ENCODE results near the gene NHLRC4. TPM values are rescaled to one million over a fixed set of nuclear protein-coding genes. Genes with fewer than 3 reads are reported as not detected.
A peak's percentile ranks its signal among the peaks of the same experiment; 100 is the strongest.

NHLRC4 gene
- total RNA-seq, 1 experiment from 2014 or later, result 0.92 TPM

DNA sequence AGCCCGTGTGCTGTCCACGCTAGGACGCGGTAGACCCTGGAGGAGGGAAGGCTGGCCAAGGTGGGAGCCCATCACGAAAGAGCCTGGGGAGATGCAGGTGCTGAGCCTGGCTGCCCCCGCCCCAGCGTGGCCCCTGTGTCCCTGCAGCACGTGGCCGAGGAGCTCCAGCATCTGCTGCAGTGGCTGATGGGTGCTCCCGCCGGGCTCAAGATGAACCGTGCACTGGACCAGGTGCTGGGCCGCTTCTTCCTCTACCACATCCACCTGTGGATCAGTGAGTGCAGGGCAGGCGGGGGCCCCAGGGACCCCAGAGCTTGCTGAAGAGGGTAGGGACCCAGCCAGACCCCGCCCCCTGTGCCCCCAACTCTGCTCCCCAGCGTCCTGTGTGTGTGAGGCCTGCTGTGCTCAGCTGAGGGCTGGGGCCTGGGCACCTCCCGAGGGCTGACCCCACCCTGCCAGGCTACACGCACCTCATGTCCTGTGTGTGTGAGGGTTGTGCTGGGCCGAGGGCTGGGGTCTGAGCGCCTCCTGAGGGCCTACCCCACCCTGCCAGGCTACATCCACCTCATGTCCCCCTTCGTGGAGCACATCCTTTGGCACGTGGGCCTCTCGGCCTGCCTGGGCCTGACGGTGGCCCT, 11.5 kb downstream of the NHLRC4 start (continued):
- TF ChIP-seq, protein P1, sequence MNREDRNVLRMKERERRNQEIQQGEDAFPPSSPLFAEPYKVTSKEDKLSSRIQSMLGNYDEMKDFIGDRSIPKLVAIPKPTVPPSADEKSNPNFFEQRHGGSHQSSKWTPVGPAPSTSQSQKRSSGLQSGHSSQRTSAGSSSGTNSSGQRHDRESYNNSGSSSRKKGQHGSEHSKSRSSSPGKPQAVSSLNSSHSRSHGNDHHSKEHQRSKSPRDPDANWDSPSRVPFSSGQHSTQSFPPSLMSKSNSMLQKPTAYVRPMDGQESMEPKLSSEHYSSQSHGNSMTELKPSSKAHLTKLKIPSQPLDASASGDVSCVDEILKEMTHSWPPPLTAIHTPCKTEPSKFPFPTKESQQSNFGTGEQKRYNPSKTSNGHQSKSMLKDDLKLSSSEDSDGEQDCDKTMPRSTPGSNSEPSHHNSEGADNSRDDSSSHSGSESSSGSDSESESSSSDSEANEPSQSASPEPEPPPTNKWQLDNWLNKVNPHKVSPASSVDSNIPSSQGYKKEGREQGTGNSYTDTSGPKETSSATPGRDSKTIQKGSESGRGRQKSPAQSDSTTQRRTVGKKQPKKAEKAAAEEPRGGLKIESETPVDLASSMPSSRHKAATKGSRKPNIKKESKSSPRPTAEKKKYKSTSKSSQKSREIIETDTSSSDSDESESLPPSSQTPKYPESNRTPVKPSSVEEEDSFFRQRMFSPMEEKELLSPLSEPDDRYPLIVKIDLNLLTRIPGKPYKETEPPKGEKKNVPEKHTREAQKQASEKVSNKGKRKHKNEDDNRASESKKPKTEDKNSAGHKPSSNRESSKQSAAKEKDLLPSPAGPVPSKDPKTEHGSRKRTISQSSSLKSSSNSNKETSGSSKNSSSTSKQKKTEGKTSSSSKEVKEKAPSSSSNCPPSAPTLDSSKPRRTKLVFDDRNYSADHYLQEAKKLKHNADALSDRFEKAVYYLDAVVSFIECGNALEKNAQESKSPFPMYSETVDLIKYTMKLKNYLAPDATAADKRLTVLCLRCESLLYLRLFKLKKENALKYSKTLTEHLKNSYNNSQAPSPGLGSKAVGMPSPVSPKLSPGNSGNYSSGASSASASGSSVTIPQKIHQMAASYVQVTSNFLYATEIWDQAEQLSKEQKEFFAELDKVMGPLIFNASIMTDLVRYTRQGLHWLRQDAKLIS (CRISPR knock-in tag; IDR thresholded peaks at IDR 0.05; ENCODE audit: borderline replicate concordance), result no peak
- TF ChIP-seq, protein P2, sequence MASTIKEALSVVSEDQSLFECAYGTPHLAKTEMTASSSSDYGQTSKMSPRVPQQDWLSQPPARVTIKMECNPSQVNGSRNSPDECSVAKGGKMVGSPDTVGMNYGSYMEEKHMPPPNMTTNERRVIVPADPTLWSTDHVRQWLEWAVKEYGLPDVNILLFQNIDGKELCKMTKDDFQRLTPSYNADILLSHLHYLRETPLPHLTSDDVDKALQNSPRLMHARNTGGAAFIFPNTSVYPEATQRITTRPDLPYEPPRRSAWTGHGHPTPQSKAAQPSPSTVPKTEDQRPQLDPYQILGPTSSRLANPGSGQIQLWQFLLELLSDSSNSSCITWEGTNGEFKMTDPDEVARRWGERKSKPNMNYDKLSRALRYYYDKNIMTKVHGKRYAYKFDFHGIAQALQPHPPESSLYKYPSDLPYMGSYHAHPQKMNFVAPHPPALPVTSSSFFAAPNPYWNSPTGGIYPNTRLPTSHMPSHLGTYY (CRISPR knock-in tag; IDR thresholded peaks at IDR 0.05), result no peak
- TF ChIP-seq, protein P3, sequence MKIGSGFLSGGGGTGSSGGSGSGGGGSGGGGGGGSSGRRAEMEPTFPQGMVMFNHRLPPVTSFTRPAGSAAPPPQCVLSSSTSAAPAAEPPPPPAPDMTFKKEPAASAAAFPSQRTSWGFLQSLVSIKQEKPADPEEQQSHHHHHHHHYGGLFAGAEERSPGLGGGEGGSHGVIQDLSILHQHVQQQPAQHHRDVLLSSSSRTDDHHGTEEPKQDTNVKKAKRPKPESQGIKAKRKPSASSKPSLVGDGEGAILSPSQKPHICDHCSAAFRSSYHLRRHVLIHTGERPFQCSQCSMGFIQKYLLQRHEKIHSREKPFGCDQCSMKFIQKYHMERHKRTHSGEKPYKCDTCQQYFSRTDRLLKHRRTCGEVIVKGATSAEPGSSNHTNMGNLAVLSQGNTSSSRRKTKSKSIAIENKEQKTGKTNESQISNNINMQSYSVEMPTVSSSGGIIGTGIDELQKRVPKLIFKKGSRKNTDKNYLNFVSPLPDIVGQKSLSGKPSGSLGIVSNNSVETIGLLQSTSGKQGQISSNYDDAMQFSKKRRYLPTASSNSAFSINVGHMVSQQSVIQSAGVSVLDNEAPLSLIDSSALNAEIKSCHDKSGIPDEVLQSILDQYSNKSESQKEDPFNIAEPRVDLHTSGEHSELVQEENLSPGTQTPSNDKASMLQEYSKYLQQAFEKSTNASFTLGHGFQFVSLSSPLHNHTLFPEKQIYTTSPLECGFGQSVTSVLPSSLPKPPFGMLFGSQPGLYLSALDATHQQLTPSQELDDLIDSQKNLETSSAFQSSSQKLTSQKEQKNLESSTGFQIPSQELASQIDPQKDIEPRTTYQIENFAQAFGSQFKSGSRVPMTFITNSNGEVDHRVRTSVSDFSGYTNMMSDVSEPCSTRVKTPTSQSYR (CRISPR knock-in tag; IDR thresholded peaks at IDR 0.05), result no peak

DNA sequence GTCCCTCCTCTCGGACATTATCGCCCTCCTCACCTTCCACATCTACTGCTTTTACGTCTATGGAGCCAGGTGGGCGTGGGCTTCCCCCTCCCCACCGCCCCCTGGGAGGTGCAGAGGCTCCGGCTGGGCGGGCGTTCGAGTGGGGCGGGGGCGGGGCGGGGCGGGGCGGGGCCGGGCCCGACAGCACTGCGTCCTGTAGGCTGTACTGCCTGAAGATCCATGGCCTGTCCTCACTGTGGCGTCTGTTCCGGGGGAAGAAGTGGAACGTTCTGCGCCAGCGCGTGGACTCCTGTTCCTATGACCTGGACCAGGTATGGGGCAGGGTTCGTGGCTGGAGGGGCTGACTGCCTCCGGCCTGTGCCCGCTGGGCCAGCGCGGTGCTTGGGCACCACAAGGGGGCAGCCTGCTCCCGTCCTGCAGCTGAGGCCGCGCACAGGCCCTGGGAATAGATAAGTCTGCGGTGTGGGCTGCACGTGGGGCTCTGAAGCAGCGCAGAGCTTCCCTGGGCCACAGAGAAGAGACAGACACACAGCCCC, 12.1 kb downstream of the NHLRC4 start:
- TF ChIP-seq FOXJ3 (CRISPR knock-in tag; IDR thresholded peaks at IDR 0.05; ENCODE audit: borderline replicate concordance) (no peak), IRF2 (CRISPR knock-in tag; IDR thresholded peaks at IDR 0.05; ENCODE audit: borderline replicate concordance, low read depth) (no peak), ZNF121 (CRISPR knock-in tag; IDR thresholded peaks at IDR 0.05) (0 out of 2 replicates have a peak, but pooled peaks have one; percentile 56), ZNF232 (CRISPR knock-in tag; IDR thresholded peaks at IDR 0.05) (no peak), ZNF416 (CRISPR knock-in tag; IDR thresholded peaks at IDR 0.05) (peak; percentile 79), SP1 (CRISPR knock-in tag; conservative IDR thresholded peaks at IDR 0.05) (0 out of 2 replicates have a peak, but pooled peaks have one; percentile 37), GABPB1 (CRISPR knock-in tag; IDR thresholded peaks at IDR 0.05) (peak; percentile 40; the same call in 1 of the 2 replicates), HMGA2 (CRISPR knock-in tag; IDR thresholded peaks at IDR 0.05) (no peak)
- TF ChIP-seq, protein P4, sequence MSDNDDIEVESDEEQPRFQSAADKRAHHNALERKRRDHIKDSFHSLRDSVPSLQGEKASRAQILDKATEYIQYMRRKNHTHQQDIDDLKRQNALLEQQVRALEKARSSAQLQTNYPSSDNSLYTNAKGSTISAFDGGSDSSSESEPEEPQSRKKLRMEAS (CRISPR knock-in tag; IDR thresholded peaks at IDR 0.05), result peak; percentile 16; the same call in 1 of the 2 replicates
- TF ChIP-seq, protein P5, sequence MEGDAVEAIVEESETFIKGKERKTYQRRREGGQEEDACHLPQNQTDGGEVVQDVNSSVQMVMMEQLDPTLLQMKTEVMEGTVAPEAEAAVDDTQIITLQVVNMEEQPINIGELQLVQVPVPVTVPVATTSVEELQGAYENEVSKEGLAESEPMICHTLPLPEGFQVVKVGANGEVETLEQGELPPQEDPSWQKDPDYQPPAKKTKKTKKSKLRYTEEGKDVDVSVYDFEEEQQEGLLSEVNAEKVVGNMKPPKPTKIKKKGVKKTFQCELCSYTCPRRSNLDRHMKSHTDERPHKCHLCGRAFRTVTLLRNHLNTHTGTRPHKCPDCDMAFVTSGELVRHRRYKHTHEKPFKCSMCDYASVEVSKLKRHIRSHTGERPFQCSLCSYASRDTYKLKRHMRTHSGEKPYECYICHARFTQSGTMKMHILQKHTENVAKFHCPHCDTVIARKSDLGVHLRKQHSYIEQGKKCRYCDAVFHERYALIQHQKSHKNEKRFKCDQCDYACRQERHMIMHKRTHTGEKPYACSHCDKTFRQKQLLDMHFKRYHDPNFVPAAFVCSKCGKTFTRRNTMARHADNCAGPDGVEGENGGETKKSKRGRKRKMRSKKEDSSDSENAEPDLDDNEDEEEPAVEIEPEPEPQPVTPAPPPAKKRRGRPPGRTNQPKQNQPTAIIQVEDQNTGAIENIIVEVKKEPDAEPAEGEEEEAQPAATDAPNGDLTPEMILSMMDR (IDR thresholded peaks at IDR 0.05), result peak; percentile 73
- Mint-ChIP-seq H3K4me1 (peaks cover 4% of the 10 kb centered on the region), H3K9me3 (no peaks in the 10 kb centered on the region), H3K27ac (no peak overlapping the region), H3K36me3 (no peaks in the 10 kb centered on the region), H3K27me3 (ENCODE audit: low read depth) (no peaks in the 10 kb centered on the region), H3K4me3 (no peak overlapping the region)
- DNase-seq (ENCODE audit: low spot score) (peak; percentile 88), ATAC-seq (peak; percentile 73)
- CTCF ChIA-PET, result interaction anchor here (0.6 to 2.0 kb wide), 28 partner anchors 8 to 210 kb away, joined by 3 to 11 read pairs (median 4); partner anchors contain the start of genes CAPN15, MCRIP2, NHLRC4 and RAB40C
- POLR2A ChIA-PET, result interaction anchor here (0.5 to 1.5 kb wide), 3 partner anchors 9 to 198 kb away, joined by 3 read pairs; partner anchors contain the start of gene METTL26

All from WTC11 (cell line).